HG02852 (cell line): ENCODE results near the gene MT2A.

ENCODE experiments used
- ATAC-seq: cut with Tn5 transposase; IDR thresholded peaks from one replicate; pipeline ENCODE4 v1.9.1; 2021; ENCODE audit warnings: mild to moderate bottlenecking, moderate library complexity; ENCODE audit not compliant: unreplicated experiment

MT2A gene

DNA sequence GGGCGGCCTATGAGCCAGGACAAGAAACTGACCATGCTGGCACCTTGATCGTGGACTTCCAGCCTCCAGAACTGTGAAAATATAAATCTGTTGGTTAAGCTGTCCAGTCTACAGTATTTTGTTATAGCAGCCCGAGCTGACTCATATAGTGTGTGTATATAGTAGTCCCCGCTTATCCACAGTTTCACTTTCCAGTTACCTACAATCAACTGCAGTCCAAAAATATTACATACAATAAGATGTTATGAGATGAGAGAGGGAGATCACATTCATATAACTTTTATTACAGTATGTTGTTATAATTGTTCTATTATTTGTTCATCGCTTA lies 14.1 kb upstream of the MT2A start:
- ATAC-seq, result no peak

DNA sequence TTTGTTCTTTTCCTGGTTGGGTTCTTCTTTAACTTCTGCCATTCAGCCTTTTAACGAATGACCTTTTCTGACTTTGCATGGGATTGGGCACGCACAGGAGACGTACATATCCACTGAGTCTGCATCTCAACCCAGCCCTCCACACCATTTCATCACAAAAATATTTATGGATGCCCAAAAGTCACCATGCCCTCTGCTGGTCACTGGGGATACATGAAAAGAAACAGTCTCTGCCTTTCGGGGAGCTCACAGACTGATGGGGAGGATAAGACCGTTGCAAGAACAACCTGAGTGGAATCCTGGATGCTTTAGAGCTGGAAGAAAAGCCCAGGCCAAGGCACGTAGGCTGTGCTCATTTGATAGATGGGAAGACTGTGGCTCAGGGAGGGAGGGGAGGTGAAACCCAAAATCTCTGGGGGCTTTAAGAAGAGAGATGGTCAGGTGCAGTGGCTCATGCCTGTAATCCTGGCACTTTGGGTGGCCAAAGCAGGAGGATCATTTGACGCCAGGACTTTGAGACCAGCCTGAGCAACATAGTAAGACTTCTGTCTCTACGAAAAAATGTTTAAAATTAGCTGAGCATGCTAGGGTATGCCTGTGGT lies 7.9 kb upstream of the MT2A start:
- ATAC-seq, result no peak

DNA sequence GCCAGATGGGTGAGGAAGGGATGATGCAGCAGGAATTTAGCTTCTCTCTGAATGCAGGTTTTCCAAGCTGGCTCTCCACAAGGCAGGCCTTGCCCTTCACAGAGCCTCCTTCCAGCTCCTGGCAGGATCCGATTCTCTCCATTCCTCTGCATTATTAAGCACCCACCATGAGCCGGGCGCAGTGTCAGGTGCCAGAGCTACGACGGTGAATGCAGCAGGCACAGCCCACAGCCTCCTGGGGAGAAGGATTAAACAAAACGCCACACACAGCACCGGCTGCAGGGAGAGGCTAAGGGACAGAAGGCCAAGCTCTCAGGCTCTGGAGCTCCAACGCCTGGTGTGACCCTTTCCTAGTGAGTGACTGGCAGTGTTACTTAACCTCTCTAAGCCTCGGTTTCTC lies 7.1 kb upstream of the MT2A start:
- no peak for ATAC-seq

DNA sequence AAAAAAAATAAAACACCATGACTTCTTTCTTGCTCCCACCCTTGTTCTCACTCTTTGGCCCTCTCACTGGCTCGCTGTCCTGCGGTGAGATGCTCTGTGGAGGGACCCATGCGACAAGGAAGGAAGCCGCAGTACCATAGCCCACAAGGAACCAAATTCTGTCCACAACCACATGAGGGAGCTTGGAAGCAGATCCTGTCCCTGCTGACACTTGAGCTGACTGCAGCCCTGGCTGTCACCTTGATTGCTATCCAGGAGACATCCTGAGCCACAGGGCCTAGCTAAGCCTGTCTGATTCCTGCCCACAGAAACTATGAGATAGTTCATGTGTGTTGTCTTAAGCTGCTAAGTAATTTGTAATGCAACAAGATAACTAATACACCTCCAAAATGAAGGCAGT lies 4.8 kb upstream of the MT2A start:
- no peak for ATAC-seq

DNA sequence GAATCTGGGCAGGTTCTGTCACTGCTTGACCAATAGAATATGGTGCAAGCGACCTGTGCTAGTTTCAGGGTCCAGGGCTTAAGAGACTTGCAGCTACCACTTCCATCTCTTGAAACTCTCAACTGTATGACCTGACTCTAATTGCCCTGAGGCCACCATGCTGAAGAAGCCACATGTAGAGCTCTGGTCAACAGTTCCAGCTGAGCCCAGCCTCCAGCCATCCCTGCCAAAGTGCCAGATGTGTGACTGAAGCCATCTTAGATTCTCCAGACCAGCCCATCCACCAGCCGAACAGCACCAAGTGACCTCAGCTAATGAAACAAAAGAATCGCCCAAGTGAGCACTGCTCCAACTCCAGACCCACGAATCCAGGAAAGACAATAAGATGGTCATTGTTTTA lies 3.4 kb upstream of the MT2A start:
- no peak for ATAC-seq

DNA sequence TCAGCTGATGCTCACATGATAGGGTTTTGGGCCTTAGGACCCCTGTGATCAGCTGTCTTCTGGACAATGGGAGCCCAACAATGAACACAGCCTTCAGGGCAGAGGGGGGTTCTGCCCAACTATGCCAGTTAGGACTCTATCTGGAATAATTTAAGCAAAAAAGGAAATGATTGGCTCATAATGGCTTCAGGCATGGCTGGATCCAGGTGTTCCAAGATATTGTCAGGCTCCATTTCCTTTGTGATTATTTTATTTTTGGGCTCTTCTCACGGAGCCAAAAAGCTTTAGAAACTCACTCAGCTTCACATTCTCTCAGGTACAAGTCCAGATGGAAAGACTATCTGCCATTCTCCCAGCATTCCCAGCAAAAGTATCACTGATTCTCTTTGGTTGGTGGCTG lies 2.9 kb upstream of the MT2A start:
- ATAC-seq, result no peak

DNA sequence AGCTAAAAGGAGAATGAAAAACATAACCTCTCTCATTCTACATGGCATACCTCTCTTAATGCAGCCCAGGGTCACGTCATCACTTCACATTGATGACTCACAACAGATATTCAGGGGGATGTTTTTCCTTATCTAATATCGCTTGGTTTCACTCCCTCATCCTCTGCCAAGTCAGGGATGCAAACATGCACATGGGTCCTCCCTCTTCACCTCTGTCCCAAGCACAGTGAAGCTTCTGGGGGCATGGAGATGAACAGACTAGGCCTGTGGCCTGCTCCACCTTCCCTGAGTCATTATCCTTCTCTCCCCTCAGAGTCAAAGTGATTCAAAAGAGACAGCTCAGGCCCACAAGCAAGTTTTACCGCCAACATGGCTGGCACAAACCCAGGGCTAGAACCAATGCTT lies 2.3 kb upstream of the MT2A start:
- no peak for ATAC-seq

DNA sequence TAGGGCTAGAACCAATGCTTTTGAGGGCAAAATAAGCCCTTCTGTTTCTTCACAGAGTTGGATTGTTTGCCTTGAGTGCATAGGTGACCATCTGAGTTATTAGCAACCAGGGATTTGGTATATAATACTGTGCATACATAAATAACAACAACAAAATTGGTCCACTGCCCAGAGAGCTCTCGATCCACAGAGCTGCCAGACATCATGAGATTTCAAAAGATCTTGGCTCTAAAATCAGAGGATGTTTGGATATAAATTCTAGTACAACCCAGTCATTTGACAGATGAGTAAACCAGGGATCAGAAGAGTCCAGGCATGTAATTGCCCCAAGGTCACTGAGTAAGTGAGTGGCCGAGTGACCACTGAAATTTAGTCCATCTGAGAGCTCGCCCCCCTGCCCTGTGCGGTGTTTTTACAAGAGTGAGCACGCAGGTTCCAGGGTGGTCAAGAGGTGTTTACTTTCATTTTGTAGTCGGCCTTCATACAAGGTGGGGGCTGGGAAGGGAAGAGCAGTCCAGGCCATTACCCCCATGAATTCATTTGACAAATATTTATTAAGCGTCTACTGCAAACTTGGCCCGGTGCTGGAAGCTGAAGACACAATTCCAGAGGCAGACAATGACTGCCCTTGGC lies 1.8 kb upstream of the MT2A start:
- ATAC-seq, result no peak

DNA sequence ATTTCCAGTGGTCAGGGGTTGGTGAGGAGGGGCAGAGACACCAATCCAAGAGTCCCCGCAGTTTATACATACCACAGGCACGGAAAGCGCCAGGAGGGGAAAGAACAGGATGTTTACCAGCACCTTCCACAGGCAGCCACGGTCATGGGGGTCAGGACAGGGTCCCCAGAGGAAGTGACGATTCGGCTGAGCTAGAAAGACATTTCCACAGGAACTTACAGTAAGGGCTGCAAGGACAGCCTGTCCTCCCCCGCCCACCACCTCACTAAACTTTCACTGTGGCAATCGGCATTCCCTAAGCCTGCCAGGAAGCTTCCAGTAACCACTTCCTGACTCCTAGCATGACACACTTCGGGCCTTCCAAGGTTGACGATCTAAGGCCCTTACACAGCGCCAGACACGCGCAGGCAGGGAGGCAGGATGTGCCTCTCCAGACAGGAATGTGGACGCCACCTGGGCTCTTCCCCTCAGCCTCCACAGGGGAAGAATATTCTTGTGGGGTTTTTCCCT lies 1.2 kb upstream of the MT2A start:
- ATAC-seq, result no peak

DNA sequence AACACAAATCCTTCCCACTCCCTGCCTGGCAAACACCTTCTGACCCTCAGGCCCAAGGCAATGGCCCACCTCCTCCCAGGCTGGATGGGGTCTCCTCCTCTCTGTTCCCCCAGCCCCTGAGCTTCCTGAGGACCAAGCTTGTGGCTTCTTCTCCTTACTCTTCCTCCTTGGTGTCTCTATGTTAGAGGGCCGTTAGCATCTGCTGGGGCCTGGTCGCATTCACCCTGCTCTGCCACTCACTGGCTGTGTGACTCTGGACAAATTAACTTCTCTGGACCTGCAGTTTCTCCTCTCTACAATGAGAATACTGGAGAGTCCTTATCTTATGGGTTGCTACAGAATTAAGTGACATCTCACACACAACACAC lies 725 bp upstream of the MT2A start:
- ATAC-seq, result no peak

DNA sequence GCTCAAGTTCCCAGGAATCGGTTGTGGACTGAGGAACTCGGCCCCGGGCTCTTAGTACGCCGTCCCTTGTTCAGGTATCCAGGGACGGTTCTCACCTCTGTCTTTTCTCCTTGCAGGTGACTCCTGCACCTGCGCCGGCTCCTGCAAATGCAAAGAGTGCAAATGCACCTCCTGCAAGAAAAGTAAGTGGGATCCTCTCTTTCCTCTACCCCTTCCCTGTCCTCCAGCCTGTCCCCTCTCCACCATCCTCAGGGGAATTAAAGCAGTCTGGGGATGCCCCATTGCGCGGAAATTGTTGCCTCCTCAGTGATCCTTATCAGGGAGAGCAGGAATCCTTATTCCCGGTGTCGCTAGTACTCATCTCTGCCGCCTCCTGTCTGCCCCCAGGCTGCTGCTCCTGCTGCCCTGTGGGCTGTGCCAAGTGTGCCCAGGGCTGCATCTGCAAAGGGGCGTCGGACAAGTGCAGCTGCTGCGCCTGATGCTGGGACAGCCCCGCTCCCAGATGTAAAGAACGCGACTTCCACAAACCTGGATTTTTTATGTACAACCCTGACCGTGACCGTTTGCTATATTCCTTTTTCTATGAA lies 585 bp downstream of the MT2A start:
- no peak for ATAC-seq

DNA sequence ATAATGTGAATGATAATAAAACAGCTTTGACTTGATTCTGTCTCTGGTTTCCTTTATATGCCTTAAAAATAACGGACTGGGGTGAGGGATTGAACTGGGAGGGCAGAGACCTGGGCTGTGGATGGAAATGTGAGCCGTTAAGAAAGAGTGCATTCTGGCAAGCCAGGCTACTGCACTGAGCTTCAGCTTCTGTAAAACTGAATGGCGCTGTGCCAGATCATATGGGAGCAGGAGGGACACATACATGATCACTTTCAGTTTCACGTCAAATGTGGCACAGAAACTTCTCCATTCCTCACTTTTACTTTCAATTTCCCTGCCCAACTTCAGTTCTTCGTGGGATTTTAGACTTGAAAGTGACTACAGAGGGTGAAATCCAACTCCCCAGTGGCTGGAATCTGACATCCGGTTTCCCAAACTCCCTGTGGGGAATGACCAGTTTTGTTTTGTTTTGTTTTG lies 1.1 kb downstream of the MT2A start:
- ATAC-seq, result peak; percentile 38

DNA sequence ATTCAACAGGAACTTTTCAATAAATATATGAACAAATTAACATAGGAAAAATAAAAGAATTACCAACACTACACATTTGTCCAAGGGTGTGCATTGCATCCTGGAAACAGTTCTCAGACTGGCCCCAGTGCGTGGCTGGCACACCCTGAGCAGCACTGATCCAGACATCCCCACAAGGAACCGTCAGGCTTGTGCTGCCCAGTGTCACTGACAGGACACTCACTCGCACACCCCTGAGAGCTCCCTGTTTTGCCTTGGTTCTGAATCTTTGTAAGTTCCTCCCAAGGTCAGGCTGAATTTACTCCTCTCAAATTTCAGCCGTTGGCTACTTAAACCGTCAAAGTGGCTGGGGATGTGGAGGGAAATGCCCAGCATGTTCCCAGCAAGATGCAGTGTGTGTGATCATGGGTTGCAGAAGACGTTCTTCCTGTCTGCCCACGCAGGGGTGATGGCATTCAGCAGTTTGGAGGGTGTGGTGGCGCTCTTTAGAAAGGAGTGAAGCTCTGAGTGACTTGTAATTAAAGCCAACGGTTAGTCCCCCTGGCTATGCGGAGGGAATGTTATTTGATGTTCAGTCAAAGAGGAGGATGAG lies 1.7 kb downstream of the MT2A start:
- no peak for ATAC-seq

DNA sequence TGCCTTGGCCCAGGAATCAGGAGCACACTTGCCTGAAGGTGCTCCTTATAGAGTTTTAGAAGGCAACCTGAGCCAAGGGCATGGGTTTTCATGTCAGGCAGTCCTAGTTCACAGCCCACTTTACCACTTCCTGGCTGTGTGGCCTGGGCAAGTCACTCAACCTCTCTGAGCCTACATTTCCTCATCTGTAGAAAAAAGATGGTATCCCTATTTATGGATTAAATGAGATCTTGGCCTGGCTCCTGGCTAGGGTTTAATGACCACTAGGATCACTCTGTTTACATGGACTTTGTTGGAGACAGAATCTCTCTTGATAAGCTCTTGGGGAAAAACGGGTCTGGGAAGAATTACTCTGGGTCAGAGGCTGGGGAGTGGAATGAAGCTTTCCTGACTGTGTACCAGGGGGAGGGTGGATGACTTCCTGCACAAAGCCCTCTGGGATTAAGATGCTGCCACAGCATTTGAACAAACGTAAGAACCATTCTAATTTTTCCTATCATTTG lies 2.3 kb downstream of the MT2A start:
- no peak for ATAC-seq

DNA sequence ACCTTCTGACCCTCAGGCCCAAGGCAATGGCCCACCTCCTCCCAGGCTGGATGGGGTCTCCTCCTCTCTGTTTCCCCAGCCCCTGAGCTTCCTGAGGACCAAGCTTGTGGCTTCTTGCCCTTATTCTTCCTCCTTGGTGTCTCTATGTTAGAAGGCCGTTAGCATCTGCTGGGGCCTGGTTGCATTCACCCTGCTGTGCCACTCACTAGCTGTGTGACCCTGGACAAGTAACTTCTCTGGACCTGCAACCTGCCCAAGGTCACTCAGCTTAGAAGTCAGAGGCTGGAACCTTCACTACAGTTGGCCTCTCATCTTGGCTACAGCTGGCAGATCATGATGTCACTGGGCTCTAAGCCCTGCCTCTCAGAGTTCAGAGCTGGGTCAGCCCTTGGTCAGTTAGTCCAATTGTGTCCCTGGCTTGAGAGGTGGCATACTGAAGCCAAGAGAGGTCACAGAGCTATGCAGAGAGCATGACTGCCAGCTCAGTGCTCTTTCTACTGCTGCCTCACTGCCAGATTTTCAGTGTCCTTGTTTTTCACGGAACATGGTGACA lies 3.0 kb downstream of the MT2A start:
- no peak for ATAC-seq

DNA sequence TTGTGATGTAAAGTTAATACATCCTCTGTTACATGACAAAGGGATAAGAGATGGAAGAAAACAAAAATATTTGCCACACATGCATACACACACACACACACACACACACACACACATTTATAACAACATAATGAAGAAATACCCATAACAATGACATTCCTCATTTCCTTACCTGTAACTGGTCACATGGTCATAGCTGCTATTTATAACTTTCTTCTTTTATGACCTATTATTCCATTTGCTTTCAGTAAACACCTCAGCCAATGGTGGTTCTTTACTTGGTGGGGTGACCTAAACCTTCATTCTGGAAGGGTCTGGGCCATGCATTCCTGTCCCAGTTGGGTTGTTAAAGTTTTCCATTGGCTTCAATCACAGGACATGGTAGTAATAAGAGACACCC lies 5.3 kb downstream of the MT2A start:
- no peak for ATAC-seq

DNA sequence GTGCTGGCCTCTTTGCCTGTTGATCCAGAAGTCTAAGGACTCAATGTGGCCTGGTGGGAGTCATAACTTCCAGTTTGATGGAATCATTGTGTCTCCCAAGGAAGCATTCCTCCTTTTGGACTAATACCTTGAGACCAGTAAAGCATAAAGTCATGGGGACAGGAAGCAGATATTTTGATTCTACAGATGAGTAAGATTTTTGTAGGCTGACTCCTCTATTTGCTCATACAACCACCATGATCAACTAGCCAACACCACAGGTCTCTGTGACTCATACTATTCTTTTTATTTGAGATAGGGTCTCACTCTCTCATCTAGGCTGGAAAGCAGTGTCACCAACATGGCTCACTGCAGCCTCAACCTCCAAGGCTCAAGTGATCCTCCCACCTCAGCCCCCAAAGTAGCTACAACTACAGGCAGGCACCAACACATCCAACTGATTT lies 6.2 kb downstream of the MT2A start:
- ATAC-seq, result no peak

DNA sequence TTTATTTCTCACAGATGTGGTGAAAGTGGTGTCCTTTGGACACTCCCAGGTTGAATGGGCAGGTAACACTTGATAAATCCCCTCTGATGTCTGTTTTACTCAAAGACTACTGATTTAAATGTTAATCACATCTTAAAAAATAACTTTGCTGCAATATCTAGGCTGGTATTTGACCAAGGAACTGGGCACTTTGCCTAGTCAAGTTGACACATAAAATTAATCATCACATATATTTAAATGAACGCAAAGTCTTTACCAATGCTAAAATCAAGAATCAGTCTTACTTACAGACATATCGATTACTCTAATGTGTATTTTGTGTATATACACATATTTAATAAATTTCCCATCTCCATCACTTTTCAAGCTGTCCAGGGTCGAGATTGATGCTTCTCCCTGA lies 7.0 kb downstream of the MT2A start:
- ATAC-seq, result no peak

DNA sequence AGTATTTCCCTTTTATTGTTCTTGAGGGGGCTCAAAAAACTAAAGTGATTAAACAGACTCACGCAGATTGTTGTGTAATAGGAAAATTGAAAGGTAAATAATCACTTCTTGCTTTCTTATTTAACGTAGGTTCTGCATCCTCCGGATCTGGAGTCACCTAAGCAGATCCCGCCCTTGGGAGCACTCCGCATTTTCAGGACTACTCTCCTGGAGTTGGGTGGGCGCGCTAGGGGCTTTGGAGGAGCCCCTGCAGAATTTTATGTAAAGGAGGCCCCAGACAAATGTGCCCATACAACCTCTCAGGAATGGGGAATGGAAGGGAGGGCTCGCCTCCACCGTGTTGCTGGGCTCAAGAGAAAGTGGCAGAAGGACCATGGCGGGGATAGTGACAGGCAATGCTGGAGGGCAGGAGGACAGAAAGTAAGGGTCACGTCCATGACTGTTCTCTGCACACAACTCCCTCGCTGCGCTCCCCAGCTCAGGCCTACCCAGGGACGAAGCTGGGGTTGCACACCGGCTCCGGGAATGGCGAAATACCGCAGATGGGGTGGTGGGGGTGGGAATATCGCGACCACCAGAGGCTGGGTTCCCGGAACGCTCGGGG lies 8.3 kb downstream of the MT2A start:
- no peak for ATAC-seq

DNA sequence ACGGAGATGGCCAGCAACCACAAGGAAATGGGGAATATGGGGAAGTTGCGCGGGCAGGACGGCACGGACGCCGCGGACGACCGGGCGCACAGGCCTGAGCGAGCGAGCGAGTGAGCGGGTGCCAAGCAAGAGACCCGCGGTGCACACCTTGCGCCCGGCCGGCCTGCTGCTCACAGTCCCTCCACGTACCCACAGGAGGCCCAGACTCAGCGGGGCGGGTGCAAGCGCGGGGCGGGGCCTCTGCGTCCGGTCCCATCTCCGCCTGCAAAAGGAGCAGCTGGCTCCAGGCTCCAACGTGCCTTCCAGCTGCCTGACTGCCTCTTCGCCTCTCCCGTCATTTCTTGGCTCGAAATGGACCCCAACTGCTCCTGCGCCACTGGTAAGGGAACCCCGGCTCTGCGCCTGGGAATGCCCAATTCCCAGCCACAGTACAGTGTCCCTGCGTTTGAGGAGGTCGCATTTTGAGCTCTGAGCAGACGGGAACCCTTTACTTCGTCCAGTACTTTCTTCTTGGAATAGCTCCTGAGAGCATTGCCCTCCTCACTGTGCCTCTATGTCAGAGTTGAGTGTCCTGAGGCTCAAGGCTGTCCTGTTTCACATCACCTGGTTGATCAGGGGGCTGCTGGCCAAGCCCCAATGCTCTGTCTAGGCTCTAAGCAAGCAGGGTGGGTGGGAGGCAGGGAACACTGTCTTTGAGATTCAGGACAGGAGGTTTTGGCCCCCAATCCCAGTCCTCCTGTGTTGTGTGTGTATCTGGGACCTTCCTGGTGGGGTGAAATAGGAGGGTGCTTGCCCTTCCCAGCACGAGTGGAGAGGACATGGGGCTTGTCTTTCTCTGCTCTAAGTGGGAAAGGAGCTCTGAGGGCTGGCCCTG lies 9.1 kb downstream of the MT2A start:
- ATAC-seq, result no peak
